Activated CD4-positive, alpha-beta memory T cell treated with anti-CD3 and anti-CD28 coated beads for 36 hours (primary cell): ENCODE results near the gene ADRM1. TPM values are rescaled to one million over a fixed set of nuclear protein-coding genes. Genes with fewer than 3 reads are reported as not detected.

Source experiments
- CTCF ChIA-PET: fragments of 350-600 bp; sonication (Branson Sonifier 250); formaldehyde crosslinking; loops from one replicate; lab custom pipeline; 2021; ENCODE audit warnings: antibody characterized with exemption, inconsistent platforms; lab: Charles Lee
- POLR2A ChIA-PET: fragments of 350-600 bp; sonication (Branson Sonifier 250); formaldehyde crosslinking; loops from one replicate; lab custom pipeline; 2021; ENCODE audit warnings: antibody characterized with exemption; lab: Charles Lee
- DNase-seq: peaks from one replicate; pipeline ENCODE4 v3.0.0-alpha.2; 2020
- H3K27ac Mint-ChIP-seq: one replicate; pipeline ENCODE4 v1.8.0; 2021; ENCODE audit warnings: mixed read lengths
- H3K27me3 Mint-ChIP-seq: one replicate; pipeline ENCODE4 v1.8.0; 2021; ENCODE audit warnings: mixed read lengths
- H3K36me3 Mint-ChIP-seq: one replicate; pipeline ENCODE4 v1.8.0; 2021; ENCODE audit warnings: mixed read lengths
- H3K4me1 Mint-ChIP-seq: one replicate; pipeline ENCODE4 v1.8.0; 2021; ENCODE audit warnings: low read depth, mixed read lengths
- H3K4me3 Mint-ChIP-seq: one replicate; pipeline ENCODE4 v1.8.0; 2021; ENCODE audit warnings: mild to moderate bottlenecking, mixed read lengths
- H3K9me3 Mint-ChIP-seq: one replicate; pipeline ENCODE4 v1.8.0; 2021; ENCODE audit warnings: mixed read lengths
- intact Hi-C: fragments of 100-400 bp; cut with micrococcal nuclease; formaldehyde crosslinking; loops from one replicate; pipeline ENCODE4 v1.15.1; 2023
- total RNA-seq, 2 experiments: library from RNA; stranded (reverse); gene quantifications; one replicate each; pipeline ENCODE4 v1.2.3, GENCODE V29; 2021

ADRM1 gene
- total RNA-seq, 2 experiments from 2014 or later, result 98.6 to 101 TPM

DNA sequence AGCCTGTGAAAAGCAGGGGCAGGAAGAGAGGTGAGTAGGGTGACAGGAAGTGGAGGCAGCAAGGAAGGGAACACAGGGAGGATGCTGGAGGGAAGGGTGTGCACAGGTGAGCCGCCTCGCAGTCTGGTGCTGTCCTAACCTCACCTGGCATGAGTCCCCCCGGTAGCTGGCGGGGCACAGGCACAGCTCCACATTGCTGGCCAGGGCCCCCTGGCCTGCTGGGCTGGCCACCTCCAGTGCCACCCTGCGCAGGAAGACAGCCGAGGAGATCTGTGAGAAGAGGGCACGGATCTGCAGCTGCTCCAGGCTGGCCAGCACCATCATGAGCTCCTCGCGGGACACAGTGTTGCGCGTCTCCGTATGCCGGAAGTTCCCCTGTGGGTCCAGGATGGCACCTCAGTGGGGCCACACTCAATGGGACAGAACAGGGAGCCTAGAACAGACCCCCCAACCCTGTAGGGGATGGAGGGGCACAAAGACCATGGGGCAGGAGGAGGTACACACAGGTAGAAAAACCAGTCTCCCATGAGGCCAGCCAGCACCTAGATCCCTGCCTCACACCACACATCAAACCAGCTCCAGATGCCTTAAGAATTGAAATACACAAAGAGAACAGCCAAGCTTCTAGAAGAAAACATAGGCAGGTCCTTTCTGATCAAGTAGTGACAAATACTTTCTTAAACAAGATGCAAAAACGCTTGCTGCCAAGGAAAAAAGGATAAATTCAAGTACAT is 22.5 kb downstream of the ADRM1 start:
- ChIA-PET CTCF (interaction anchor here (1.4 kb wide), 1 partner anchor 57 kb away, joined by 3 read pairs; no protein-coding TSS in a partner anchor), POLR2A (no interaction called here)
- no peaks in the 10 kb centered on the region for H3K4me1 Mint-ChIP-seq
- H3K4me3 Mint-ChIP-seq, result no peak overlapping the region
- H3K36me3 Mint-ChIP-seq, result no peaks in the 10 kb centered on the region
- H3K27ac Mint-ChIP-seq, result no peak overlapping the region
- intact Hi-C loops, result no loop called here
- no peak for DNase-seq
- no peaks in the 10 kb centered on the region for H3K27me3 Mint-ChIP-seq
- no peaks in the 10 kb centered on the region for H3K9me3 Mint-ChIP-seq

GRCh38 chr20:62326559-62326958 is 23.8 kb downstream of the ADRM1 start:
- Mint-ChIP-seq H3K4me1 (no peaks in the 10 kb centered on the region), H3K9me3 (no peaks in the 10 kb centered on the region), H3K27me3 (no peaks in the 10 kb centered on the region), H3K27ac (no peak overlapping the region), H3K36me3 (no peaks in the 10 kb centered on the region), H3K4me3 (no peak overlapping the region)
- POLR2A ChIA-PET, result no interaction called here
- DNase-seq, result no peak
- intact Hi-C loops, result no loop called here
- CTCF ChIA-PET, result no interaction called here

GRCh38 chr20:62326959-62327725 is 24.3 kb downstream of the ADRM1 start:
- intact Hi-C loops, result no loop called here
- CTCF ChIA-PET, result no interaction called here
- no peak overlapping the region for H3K4me3 Mint-ChIP-seq
- no peak for DNase-seq
- no peaks in the 10 kb centered on the region for H3K9me3 Mint-ChIP-seq
- H3K27ac Mint-ChIP-seq, result no peak overlapping the region
- no peaks in the 10 kb centered on the region for H3K4me1 Mint-ChIP-seq
- H3K27me3 Mint-ChIP-seq, result no peaks in the 10 kb centered on the region
- POLR2A ChIA-PET, result no interaction called here
- H3K36me3 Mint-ChIP-seq, result no peaks in the 10 kb centered on the region

GRCh38 chr20:62327726-62328495 is 25.1 kb downstream of the ADRM1 start:
- DNase-seq, result no peak
- no peaks in the 10 kb centered on the region for H3K36me3 Mint-ChIP-seq
- H3K4me1 Mint-ChIP-seq, result no peaks in the 10 kb centered on the region
- no peak overlapping the region for H3K27ac Mint-ChIP-seq
- no peak overlapping the region for H3K4me3 Mint-ChIP-seq
- CTCF ChIA-PET, result no interaction called here
- no peaks in the 10 kb centered on the region for H3K27me3 Mint-ChIP-seq
- intact Hi-C loops, result no loop called here
- no peaks in the 10 kb centered on the region for H3K9me3 Mint-ChIP-seq
- POLR2A ChIA-PET, result no interaction called here

DNA sequence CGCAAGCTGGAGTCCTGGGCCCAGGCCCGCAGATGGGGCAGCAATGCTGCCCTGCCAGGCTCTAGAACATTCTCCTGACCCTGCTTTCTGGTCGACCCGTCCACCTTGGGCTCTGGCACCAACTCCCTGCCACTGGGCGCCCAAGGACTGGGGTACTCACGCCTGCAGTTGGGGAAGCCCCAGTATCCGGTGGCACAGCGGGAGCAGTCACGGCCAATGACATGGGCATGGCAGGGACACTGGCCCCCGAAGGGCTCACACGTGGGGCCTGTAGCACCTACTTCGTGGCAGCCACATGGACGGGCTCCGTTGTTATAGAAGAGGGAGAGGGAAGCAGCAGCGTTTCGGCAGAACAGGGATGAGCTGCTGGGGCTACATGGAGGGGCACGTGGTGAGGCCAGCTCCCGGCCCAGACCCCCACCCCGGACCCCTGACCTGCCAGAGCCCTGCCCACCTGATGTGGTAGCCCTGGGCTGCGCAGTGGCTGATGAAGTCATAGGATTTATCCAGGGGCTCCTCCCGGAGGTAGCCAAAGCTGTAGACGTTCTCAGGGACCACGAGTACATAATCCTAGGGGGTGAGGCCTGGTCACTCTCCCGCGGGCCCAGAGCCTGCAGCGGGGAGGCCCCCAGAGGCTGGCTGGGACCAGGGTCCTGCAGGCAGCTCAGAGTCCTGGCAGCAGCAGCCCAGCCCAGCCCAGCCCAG is 26.0 kb downstream of the ADRM1 start:
- H3K27ac Mint-ChIP-seq, result no peak overlapping the region
- no peaks in the 10 kb centered on the region for H3K27me3 Mint-ChIP-seq
- H3K4me1 Mint-ChIP-seq, result no peaks in the 10 kb centered on the region
- intact Hi-C loops, result no loop called here
- H3K9me3 Mint-ChIP-seq, result no peaks in the 10 kb centered on the region
- CTCF ChIA-PET, result no interaction called here
- H3K4me3 Mint-ChIP-seq, result no peak overlapping the region
- DNase-seq, result no peak
- H3K36me3 Mint-ChIP-seq, result no peaks in the 10 kb centered on the region
- POLR2A ChIA-PET, result no interaction called here

DNA sequence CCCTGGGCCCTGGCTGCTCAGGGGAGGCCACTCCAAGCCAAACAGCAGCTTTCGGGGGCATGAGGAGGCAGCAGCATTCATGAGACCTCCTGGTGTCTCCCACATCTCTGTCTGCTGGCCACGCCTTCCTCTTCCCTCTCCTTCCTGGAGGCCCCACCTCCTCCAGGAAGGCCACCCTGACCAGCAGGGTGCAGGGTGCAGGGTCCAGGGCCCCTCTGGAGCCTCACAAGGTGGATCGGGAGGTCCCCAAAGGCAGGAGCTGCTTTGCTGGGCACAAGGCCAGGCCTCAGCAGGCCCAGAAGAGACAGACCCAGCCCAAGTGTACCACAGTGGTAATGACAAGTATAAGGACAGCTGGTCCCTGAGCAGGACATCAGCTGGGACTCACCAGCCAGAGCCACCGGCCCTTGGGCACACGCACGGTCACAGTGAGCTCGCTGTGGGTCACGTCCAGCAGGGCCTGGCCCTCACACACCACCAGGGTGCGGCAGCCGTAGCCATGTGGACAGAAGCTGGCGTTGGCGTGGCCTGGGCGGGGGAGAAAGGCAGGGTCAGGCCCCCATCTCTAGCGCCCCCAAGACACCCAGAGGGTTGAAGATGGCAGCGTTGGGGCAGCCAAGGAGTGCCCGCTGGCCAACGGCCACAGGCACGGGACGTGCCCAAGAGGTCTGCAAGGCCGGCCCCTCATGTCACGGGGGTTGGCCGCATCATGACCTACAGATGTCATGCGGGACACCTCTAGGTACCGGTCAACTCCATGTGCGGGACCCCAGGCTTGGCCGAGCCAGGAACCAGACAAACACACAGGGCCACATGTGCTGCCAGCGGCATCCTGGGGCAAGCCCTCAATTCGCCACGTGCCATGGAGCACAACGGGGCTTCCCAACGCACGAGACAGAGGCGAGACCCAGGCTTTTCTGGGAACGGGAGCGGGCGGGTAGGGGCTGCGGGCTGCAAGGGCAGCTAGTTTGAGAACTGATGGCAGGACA is 26.9 kb downstream of the ADRM1 start:
- DNase-seq, result no peak
- Mint-ChIP-seq H3K9me3 (no peaks in the 10 kb centered on the region), H3K27ac (no peak overlapping the region), H3K36me3 (no peaks in the 10 kb centered on the region), H3K27me3 (no peaks in the 10 kb centered on the region), H3K4me3 (no peak overlapping the region), H3K4me1 (no peaks in the 10 kb centered on the region)
- intact Hi-C loops, result no loop called here
- ChIA-PET CTCF (no interaction called here), POLR2A (no interaction called here)

GRCh38 chr20:62330576-62331317 is 27.9 kb downstream of the ADRM1 start:
- no peak overlapping the region for H3K4me3 Mint-ChIP-seq
- H3K9me3 Mint-ChIP-seq, result no peaks in the 10 kb centered on the region
- CTCF ChIA-PET, result no interaction called here
- DNase-seq, result no peak
- no peak overlapping the region for H3K27ac Mint-ChIP-seq
- H3K4me1 Mint-ChIP-seq, result no peaks in the 10 kb centered on the region
- intact Hi-C loops, result no loop called here
- H3K36me3 Mint-ChIP-seq, result no peaks in the 10 kb centered on the region
- H3K27me3 Mint-ChIP-seq, result no peaks in the 10 kb centered on the region
- POLR2A ChIA-PET, result no interaction called here

DNA sequence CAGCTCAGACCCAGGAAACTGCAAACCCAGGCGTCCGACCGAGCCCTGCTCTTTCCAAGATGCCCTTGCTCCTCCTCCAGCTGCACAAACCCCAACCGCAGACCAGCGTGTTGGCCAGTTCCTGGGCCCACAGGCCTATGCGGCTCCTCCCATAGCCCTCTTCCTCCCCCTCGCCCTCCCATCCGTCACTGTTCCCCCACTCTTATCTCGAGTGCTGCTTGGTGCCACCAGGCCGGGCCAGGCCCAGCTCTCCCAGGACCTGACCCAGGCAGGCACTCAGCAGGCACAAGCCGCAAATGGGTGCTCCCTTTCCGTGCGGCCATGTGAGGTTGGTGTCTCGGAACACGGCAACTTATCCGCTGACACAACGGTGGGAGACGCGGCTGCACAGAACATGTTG is 28.6 kb downstream of the ADRM1 start:
- Mint-ChIP-seq H3K4me3 (no peak overlapping the region), H3K9me3 (no peaks in the 10 kb centered on the region), H3K4me1 (no peaks in the 10 kb centered on the region), H3K27me3 (peaks cover under 1% of the 10 kb centered on the region), H3K36me3 (no peaks in the 10 kb centered on the region), H3K27ac (no peak overlapping the region)
- ChIA-PET POLR2A (no interaction called here), CTCF (no interaction called here)
- DNase-seq, result no peak
- intact Hi-C loops, result no loop called here

- ChIA-PET CTCF (no interaction called here), POLR2A (no interaction called here)
- Mint-ChIP-seq H3K36me3 (no peaks in the 10 kb centered on the region), H3K4me3 (no peak overlapping the region), H3K9me3 (no peaks in the 10 kb centered on the region), H3K4me1 (no peaks in the 10 kb centered on the region), H3K27ac (no peak overlapping the region), H3K27me3 (peaks cover 8% of the 10 kb centered on the region)
- intact Hi-C loops, result no loop called here
- no peak for DNase-seq
These were observed 29.6 kb downstream of the ADRM1 start for GRCh38 chr20:62332421-62332820.

DNA sequence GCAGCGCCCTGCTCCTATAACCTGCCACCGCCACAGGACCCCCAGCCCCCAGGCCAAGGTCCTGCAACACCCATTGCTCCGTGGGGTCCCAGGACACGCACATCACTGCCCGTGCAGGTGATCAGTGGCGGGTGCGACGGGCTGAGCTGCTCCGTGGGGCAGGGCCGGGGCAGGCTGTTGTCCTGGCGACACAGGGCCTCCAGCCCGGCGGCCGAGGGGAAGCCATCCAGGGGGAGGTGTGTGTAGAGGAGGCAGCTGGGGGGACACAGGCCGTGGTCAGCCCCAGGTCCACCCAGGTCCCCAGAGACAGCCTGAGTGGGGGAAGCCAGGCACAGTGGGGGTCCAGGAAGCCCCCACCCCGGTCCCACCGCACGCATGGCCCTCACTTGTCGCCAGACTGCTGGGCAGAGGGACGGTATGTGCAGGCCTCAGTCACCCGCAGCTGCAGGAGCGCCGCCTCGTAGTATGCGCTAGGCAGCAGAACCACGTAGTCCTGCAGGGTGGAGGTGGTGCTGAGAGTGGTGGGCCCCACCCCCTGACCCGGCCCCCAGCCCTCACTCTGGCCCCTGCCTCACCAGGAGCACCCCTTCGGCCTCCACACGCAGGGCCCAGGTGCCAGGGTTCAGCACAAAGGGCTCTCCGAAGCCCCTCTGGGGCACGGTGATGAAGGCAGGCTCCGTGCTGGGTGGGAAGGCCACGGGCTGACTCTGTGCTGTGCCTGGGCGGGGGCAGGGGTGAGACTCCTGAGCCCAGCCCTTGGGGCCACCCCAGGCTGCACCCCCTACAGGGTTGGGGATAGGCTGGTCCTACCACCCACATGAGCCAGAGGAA is 30.4 kb downstream of the ADRM1 start:
- Mint-ChIP-seq H3K9me3 (no peaks in the 10 kb centered on the region), H3K4me3 (no peak overlapping the region), H3K4me1 (no peaks in the 10 kb centered on the region), H3K36me3 (no peaks in the 10 kb centered on the region), H3K27ac (no peak overlapping the region), H3K27me3 (peaks cover 10% of the 10 kb centered on the region)
- ChIA-PET POLR2A (no interaction called here), CTCF (no interaction called here)
- no peak for DNase-seq
- intact Hi-C loops, result no loop called here
